Measurements from ENCODE around the gene TEX264.

DNA sequence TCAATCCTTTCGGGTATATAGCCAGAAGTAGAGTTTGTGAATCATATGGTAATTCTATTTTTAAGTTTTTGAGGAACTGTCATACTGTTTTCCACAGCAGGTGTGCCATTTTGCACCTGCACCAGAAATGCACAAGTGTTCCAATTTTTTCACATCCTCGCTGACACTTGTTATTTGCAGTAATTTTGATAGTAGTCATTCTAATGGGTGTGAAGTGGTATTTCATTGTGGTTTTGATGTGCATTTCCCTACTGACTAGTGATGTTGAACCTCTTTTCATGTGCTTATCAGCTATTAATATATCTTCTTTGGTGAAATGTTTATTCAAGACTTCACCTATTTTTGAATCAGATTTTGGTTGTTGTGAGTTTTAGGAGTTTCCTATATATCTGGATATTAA is 64.9 kb downstream of the TEX264 start:
- TF ChIP-seq CTCF (IDR thresholded peaks at IDR 0.05) (no peak), POLR2A (IDR thresholded peaks at IDR 0.05) (no peak)
